Activated CD4-positive, alpha-beta memory T cell treated with anti-CD3 and anti-CD28 coated beads for 36 hours (primary cell): ENCODE measurements around the gene SHROOM3. TPM values are rescaled to one million over a fixed set of nuclear protein-coding genes. Genes with fewer than 3 reads are reported as not detected.

ENCODE experiments used
- CTCF ChIA-PET: fragments of 350-600 bp; sonication (Branson Sonifier 250); formaldehyde crosslinking; loops from one replicate; lab custom pipeline; 2021; ENCODE audit warnings: antibody characterized with exemption, inconsistent platforms; lab: Charles Lee
- POLR2A ChIA-PET: fragments of 350-600 bp; sonication (Branson Sonifier 250); formaldehyde crosslinking; loops from one replicate; lab custom pipeline; 2021; ENCODE audit warnings: antibody characterized with exemption; lab: Charles Lee
- DNase-seq: peaks from one replicate; pipeline ENCODE4 v3.0.0-alpha.2; 2020
- H3K27ac Mint-ChIP-seq: one replicate; pipeline ENCODE4 v1.8.0; 2021; ENCODE audit warnings: mixed read lengths
- H3K27me3 Mint-ChIP-seq: one replicate; pipeline ENCODE4 v1.8.0; 2021; ENCODE audit warnings: mixed read lengths
- H3K36me3 Mint-ChIP-seq: one replicate; pipeline ENCODE4 v1.8.0; 2021; ENCODE audit warnings: mixed read lengths
- H3K4me1 Mint-ChIP-seq: one replicate; pipeline ENCODE4 v1.8.0; 2021; ENCODE audit warnings: low read depth, mixed read lengths
- H3K4me3 Mint-ChIP-seq: one replicate; pipeline ENCODE4 v1.8.0; 2021; ENCODE audit warnings: mild to moderate bottlenecking, mixed read lengths
- H3K9me3 Mint-ChIP-seq: one replicate; pipeline ENCODE4 v1.8.0; 2021; ENCODE audit warnings: mixed read lengths
- intact Hi-C: fragments of 100-400 bp; cut with micrococcal nuclease; formaldehyde crosslinking; loops from one replicate; pipeline ENCODE4 v1.15.1; 2023
- total RNA-seq, 2 experiments: library from RNA; stranded (reverse); gene quantifications; one replicate each; pipeline ENCODE4 v1.2.3, GENCODE V29; 2021

The SHROOM3 gene
- total RNA-seq, 2 experiments from 2014 or later: not detected

- no peak for DNase-seq
- ChIA-PET CTCF (no interaction called here), POLR2A (no interaction called here)
- no peak overlapping the region for H3K27ac Mint-ChIP-seq
- no peaks in the 10 kb centered on the region for H3K36me3 Mint-ChIP-seq
- intact Hi-C loops: loop anchor here (10.0 kb wide), 2 partner anchors 443 to 447 kb away; partner anchors contain the start of gene STBD1
- H3K9me3 Mint-ChIP-seq: peaks cover 8% of the 10 kb centered on the region
- no peak overlapping the region for H3K4me3 Mint-ChIP-seq
- H3K27me3 Mint-ChIP-seq: peaks cover 30% of the 10 kb centered on the region
- H3K4me1 Mint-ChIP-seq: peaks cover 2% of the 10 kb centered on the region
Observed at GRCh38 chr4:76751612-76752343, 316.7 kb downstream of the SHROOM3 start.

- CTCF ChIA-PET: no interaction called here
- Mint-ChIP-seq H3K27ac (no peak overlapping the region), H3K4me1 (peaks cover 2% of the 10 kb centered on the region), H3K9me3 (peaks cover 8% of the 10 kb centered on the region), H3K27me3 (peaks cover 30% of the 10 kb centered on the region), H3K4me3 (no peak overlapping the region), H3K36me3 (no peaks in the 10 kb centered on the region)
- DNase-seq: no peak
- intact Hi-C loops: loop anchor here (10.0 kb wide), 2 partner anchors 442 to 448 kb away; partner anchors contain the start of gene STBD1
- POLR2A ChIA-PET: no interaction called here
Observed at GRCh38 chr4:76752861-76753501, 318.0 kb downstream of the SHROOM3 start.

GRCh38 chr4:76753814-76754213 lies 318.8 kb downstream of the SHROOM3 start:
- no peak overlapping the region for H3K4me3 Mint-ChIP-seq
- intact Hi-C loops: loop anchor here (10.0 kb wide), 2 partner anchors 441 to 449 kb away; partner anchors contain the start of gene STBD1
- peaks cover 8% of the 10 kb centered on the region for H3K9me3 Mint-ChIP-seq
- H3K27ac Mint-ChIP-seq: no peak overlapping the region
- H3K4me1 Mint-ChIP-seq: peaks cover 6% of the 10 kb centered on the region
- ChIA-PET POLR2A (no interaction called here), CTCF (no interaction called here)
- peaks cover 24% of the 10 kb centered on the region for H3K27me3 Mint-ChIP-seq
- H3K36me3 Mint-ChIP-seq: no peaks in the 10 kb centered on the region
- DNase-seq: no peak

- Mint-ChIP-seq H3K4me3 (no peak overlapping the region), H3K27me3 (peaks cover 21% of the 10 kb centered on the region), H3K9me3 (peaks cover 8% of the 10 kb centered on the region), H3K36me3 (no peaks in the 10 kb centered on the region), H3K27ac (no peak overlapping the region), H3K4me1 (peaks cover 9% of the 10 kb centered on the region)
- intact Hi-C loops: loop anchor here (10.0 kb wide), 2 partner anchors 440 to 450 kb away; partner anchors contain the start of gene STBD1
- CTCF ChIA-PET: no interaction called here
- DNase-seq: no peak
- POLR2A ChIA-PET: no interaction called here
Observed at GRCh38 chr4:76754439-76754838, 319.4 kb downstream of the SHROOM3 start.

GRCh38 chr4:76755756-76756155 lies 320.7 kb downstream of the SHROOM3 start:
- Mint-ChIP-seq H3K9me3 (peaks cover 8% of the 10 kb centered on the region), H3K4me3 (no peak overlapping the region), H3K4me1 (peaks cover 11% of the 10 kb centered on the region), H3K27me3 (peaks cover 16% of the 10 kb centered on the region), H3K36me3 (no peaks in the 10 kb centered on the region), H3K27ac (no peak overlapping the region)
- DNase-seq: no peak
- POLR2A ChIA-PET: no interaction called here
- CTCF ChIA-PET: interaction anchor here (0.5 to 3.6 kb wide), 5 partner anchors 12 to 1144 kb away, joined by 3 to 10 read pairs (median 3); partner anchors contain the start of gene CCDC158
- intact Hi-C loops: loop anchor here (5.0 to 10.0 kb wide), 5 partner anchors 243 to 451 kb away; partner anchors contain the start of gene STBD1

GRCh38 chr4:76756416-76756815 lies 321.4 kb downstream of the SHROOM3 start:
- H3K4me1 Mint-ChIP-seq: peaks cover 11% of the 10 kb centered on the region
- H3K36me3 Mint-ChIP-seq: no peaks in the 10 kb centered on the region
- peaks cover 16% of the 10 kb centered on the region for H3K27me3 Mint-ChIP-seq
- ChIA-PET POLR2A (interaction anchor here (0.6 kb wide), 1 partner anchor 324 kb away, joined by 3 read pairs; no protein-coding TSS in a partner anchor), CTCF (interaction anchor here (0.7 to 3.6 kb wide), 4 partner anchors 12 to 335 kb away, joined by 3 to 10 read pairs (median 3); partner anchors contain the start of gene CCDC158)
- intact Hi-C loops: loop anchor here (5.0 to 10.0 kb wide), 5 partner anchors 244 to 452 kb away; partner anchors contain the start of gene STBD1
- peaks cover 7% of the 10 kb centered on the region for H3K9me3 Mint-ChIP-seq
- H3K27ac Mint-ChIP-seq: no peak overlapping the region
- DNase-seq: no peak
- no peak overlapping the region for H3K4me3 Mint-ChIP-seq

- ChIA-PET CTCF (interaction anchor here (0.7 to 3.6 kb wide), 9 partner anchors 10 to 578 kb away, joined by 3 to 10 read pairs (median 4); no protein-coding TSS in a partner anchor), POLR2A (no interaction called here)
- DNase-seq: no peak
- Mint-ChIP-seq H3K4me1 (peaks cover 11% of the 10 kb centered on the region), H3K9me3 (no peaks in the 10 kb centered on the region), H3K27ac (no peak overlapping the region), H3K36me3 (no peaks in the 10 kb centered on the region), H3K27me3 (peaks cover 10% of the 10 kb centered on the region), H3K4me3 (no peak overlapping the region)
- intact Hi-C loops: loop anchor here (5.0 to 10.0 kb wide), 5 partner anchors 245 to 453 kb away; partner anchors contain the start of gene STBD1
Observed at GRCh38 chr4:76757418-76757939, 322.4 kb downstream of the SHROOM3 start.

GRCh38 chr4:76758290-76758882 lies 323.4 kb downstream of the SHROOM3 start:
- CTCF ChIA-PET: interaction anchor here (0.7 to 3.6 kb wide), 7 partner anchors 223 to 328 kb away, joined by 3 to 10 read pairs (median 4); no protein-coding TSS in a partner anchor
- intact Hi-C loops: loop anchor here (5.0 to 10.0 kb wide), 5 partner anchors 246 to 454 kb away; partner anchors contain the start of gene STBD1
- no peak for DNase-seq
- POLR2A ChIA-PET: no interaction called here
- no peaks in the 10 kb centered on the region for H3K36me3 Mint-ChIP-seq
- peaks cover 11% of the 10 kb centered on the region for H3K4me1 Mint-ChIP-seq
- no peak overlapping the region for H3K27ac Mint-ChIP-seq
- no peaks in the 10 kb centered on the region for H3K9me3 Mint-ChIP-seq
- no peak overlapping the region for H3K4me3 Mint-ChIP-seq
- peaks cover 7% of the 10 kb centered on the region for H3K27me3 Mint-ChIP-seq

- intact Hi-C loops: loop anchor here (5.0 to 10.0 kb wide), 5 partner anchors 247 to 454 kb away; partner anchors contain the start of gene STBD1
- CTCF ChIA-PET: interaction anchor here (0.7 to 1.4 kb wide), 2 partner anchors 25 to 328 kb away, joined by 4 to 6 read pairs; no protein-coding TSS in a partner anchor
- Mint-ChIP-seq H3K36me3 (no peaks in the 10 kb centered on the region), H3K4me3 (no peak overlapping the region), H3K27me3 (peaks cover 7% of the 10 kb centered on the region), H3K4me1 (peaks cover 11% of the 10 kb centered on the region), H3K9me3 (no peaks in the 10 kb centered on the region), H3K27ac (no peak overlapping the region)
- POLR2A ChIA-PET: no interaction called here
- no peak for DNase-seq
Observed at GRCh38 chr4:76758996-76759395, 324.0 kb downstream of the SHROOM3 start.

- CTCF ChIA-PET: interaction anchor here (0.6 to 1.4 kb wide), 4 partner anchors 10 to 442 kb away, joined by 3 to 6 read pairs (median 3); no protein-coding TSS in a partner anchor
- Mint-ChIP-seq H3K27me3 (peaks cover 11% of the 10 kb centered on the region), H3K27ac (no peak overlapping the region), H3K4me1 (peaks cover 11% of the 10 kb centered on the region), H3K9me3 (no peaks in the 10 kb centered on the region), H3K4me3 (no peak overlapping the region), H3K36me3 (no peaks in the 10 kb centered on the region)
- POLR2A ChIA-PET: no interaction called here
- intact Hi-C loops: no loop called here
- no peak for DNase-seq
Observed at GRCh38 chr4:76760193-76760592, 325.2 kb downstream of the SHROOM3 start.
